Tibial nerve (tissue), 4 donors: ENCODE measurements around the gene LNX2. TPM values are rescaled to one million over a fixed set of nuclear protein-coding genes. Genes with fewer than 3 reads are reported as not detected.
A peak's percentile ranks its signal among the peaks of the same experiment; 100 is the strongest.

Source experiments
- DNase-seq, 2 donors: peaks; one replicate each; pipeline ENCODE4 v3.0.0-alpha.2; 2019; ENCODE audit warnings: low spot score in 2 of 2
- H3K27ac ChIP-seq, 4 donors: fragments of 200-600 bp; sonication (generic) in 3 of 4; one replicate each; pipeline ENCODE4 v1.5.1; 2017 to 2019; ENCODE audit warnings: mild to moderate bottlenecking in 1 of 4
- H3K27me3 ChIP-seq, 2 donors: fragments of 200-600 bp; sonication (generic) in 1 of 2; one replicate each; pipeline versions ENCODE4 v1.5.1 to v1.6.0; 2017 to 2019
- H3K36me3 ChIP-seq, 3 donors: fragments of 200-600 bp; sonication (generic); one replicate each; pipeline ENCODE4 v1.5.1; 2018 to 2019
- H3K4me1 ChIP-seq, 4 donors: fragments of 200-600 bp; sonication (generic) in 3 of 4; one replicate each; pipeline ENCODE4 v1.5.1; 2017 to 2019
- H3K4me3 ChIP-seq, 4 donors: fragments of 200-600 bp; sonication (generic) in 3 of 4; one replicate each; pipeline ENCODE4 v1.5.1; 2017 to 2019; ENCODE audit warnings: mild to moderate bottlenecking in 1 of 4, moderate library complexity in 1 of 4
- H3K9me3 ChIP-seq, 4 donors: fragments of 200-600 bp; sonication (generic) in 3 of 4; one replicate each; pipeline ENCODE4 v1.5.1; 2017 to 2019
- EP300 ChIP-seq, 2 donors: sonication (generic); formaldehyde crosslinking; IDR thresholded peaks; one replicate each; pipeline ENCODE4 v1.6.1; 2017; ENCODE audit warnings: antibody characterized with exemption in 2 of 2, mild to moderate bottlenecking in 1 of 2
- POLR2A ChIP-seq, 2 donors: fragments of 450-650 bp; IDR thresholded peaks; one replicate each; pipeline ENCODE4 v1.6.1; 2017; ENCODE audit warnings: antibody characterized with exemption in 2 of 2, mild to moderate bottlenecking in 2 of 2, moderate library complexity in 2 of 2
- WGBS, 2 donors: methylation state at CpG; one replicate each; pipeline ENCODE4 v1.1.5; 2018; 5-methylcytosine and 5-hydroxymethylcytosine counted together
- total RNA-seq, 4 donors: library from RNA; depleted of rRNA; stranded (reverse); fragments of >200 nt; gene quantifications; one replicate each; pipeline ENCODE4 v1.1.0, GENCODE V29; 2016
- TF ChIP-seq, protein P1 (sequence below), 5 experiments: fragments of 200-600 bp in 3 of 5; fragments of 450-650 bp in 2 of 5; sonication (generic) in 3 of 5; IDR thresholded peaks; one replicate each; pipeline ENCODE4 v1.5.1; 2016 to 2019; ENCODE audit warnings: antibody characterized with exemption in 5 of 5, mild to moderate bottlenecking in 3 of 5, moderate library complexity in 2 of 5

The LNX2 gene
- total RNA-seq, 4 donors from 2014 or later = 4.6 to 7.3 (median 6.7) TPM

GRCh38 chr13:27622881-27623280 is 2.6 kb upstream of the LNX2 start:
- H3K4me1 ChIP-seq = peaks cover 0 to 43% (median 17%) of the 10 kb centered on the region in 4 donors
- H3K27ac ChIP-seq = no peak overlapping the region
- peaks cover 0 to 9% (median 0%) of the 10 kb centered on the region in 3 donors for H3K36me3 ChIP-seq
- no peak for DNase-seq
- H3K4me3 ChIP-seq = peak overlapping the region in 1 of 4 donors; percentile 92
- H3K9me3 ChIP-seq = no peaks in the 10 kb centered on the region
- WGBS, 2 donors = 75 to 79% methylated on average over 7 of the region's 7 CpGs
- no peaks in the 10 kb centered on the region for H3K27me3 ChIP-seq
- TF ChIP-seq, protein P1, sequence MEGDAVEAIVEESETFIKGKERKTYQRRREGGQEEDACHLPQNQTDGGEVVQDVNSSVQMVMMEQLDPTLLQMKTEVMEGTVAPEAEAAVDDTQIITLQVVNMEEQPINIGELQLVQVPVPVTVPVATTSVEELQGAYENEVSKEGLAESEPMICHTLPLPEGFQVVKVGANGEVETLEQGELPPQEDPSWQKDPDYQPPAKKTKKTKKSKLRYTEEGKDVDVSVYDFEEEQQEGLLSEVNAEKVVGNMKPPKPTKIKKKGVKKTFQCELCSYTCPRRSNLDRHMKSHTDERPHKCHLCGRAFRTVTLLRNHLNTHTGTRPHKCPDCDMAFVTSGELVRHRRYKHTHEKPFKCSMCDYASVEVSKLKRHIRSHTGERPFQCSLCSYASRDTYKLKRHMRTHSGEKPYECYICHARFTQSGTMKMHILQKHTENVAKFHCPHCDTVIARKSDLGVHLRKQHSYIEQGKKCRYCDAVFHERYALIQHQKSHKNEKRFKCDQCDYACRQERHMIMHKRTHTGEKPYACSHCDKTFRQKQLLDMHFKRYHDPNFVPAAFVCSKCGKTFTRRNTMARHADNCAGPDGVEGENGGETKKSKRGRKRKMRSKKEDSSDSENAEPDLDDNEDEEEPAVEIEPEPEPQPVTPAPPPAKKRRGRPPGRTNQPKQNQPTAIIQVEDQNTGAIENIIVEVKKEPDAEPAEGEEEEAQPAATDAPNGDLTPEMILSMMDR (IDR thresholded peaks at IDR 0.05) = no peak
- TF ChIP-seq EP300 (IDR thresholded peaks at IDR 0.05) (no peak), POLR2A (IDR thresholded peaks at IDR 0.05) (no peak)

DNA sequence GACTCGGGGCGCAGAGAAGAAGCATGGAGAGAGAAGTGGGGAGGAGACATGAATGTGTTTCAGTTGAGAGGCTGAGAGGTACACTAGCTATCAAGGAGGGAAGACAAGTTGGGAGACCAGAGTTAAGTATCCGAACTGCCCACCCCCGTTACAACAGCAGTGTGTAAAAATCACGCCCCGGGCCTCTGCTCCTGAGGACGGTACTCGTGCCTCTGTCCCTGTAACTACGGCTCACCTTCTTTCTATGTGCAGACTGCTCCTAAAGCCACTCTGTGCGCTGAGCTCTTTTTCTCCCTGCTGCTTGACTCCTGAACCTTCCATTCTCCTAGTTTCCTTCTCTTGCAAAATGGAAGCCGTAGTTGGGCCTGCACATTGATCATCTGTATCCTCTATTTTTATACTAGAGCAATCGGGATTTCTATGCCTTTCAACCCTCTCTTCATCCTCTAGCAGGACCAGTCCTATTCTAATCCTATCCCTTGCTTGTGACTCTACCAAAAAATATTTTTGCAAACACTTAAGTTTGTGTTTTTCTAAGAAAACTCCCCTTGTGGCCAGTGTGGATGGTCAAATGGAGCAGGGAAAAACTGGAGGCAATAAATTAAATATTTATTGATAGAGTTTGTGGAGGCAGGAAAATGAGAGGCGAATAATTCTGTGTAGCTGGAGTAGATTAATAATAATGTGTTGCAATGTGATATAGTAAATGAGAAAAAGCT is 1.9 kb upstream of the LNX2 start:
- Histone ChIP-seq H3K36me3 (peaks cover 0 to 9% (median 0%) of the 10 kb centered on the region in 3 donors), H3K9me3 (no peaks in the 10 kb centered on the region), H3K4me1 (peaks cover 0 to 47% (median 17%) of the 10 kb centered on the region in 4 donors), H3K4me3 (peak overlapping the region; percentile 69 to 92 (median 92)), H3K27me3 (no peaks in the 10 kb centered on the region), H3K27ac (peak overlapping the region; percentile 91 to 96 (median 94))
- peak in 1 of 2 donors; percentile 5 for DNase-seq
- peak in 1 of 2 donors; percentile 2 for TF ChIP-seq EP300 (IDR thresholded peaks at IDR 0.05)
- TF ChIP-seq, protein P1 (IDR thresholded peaks at IDR 0.05) = no peak
- 8 to 10% methylated on average over 13 of the region's 13 CpGs for WGBS, 2 donors

DNA sequence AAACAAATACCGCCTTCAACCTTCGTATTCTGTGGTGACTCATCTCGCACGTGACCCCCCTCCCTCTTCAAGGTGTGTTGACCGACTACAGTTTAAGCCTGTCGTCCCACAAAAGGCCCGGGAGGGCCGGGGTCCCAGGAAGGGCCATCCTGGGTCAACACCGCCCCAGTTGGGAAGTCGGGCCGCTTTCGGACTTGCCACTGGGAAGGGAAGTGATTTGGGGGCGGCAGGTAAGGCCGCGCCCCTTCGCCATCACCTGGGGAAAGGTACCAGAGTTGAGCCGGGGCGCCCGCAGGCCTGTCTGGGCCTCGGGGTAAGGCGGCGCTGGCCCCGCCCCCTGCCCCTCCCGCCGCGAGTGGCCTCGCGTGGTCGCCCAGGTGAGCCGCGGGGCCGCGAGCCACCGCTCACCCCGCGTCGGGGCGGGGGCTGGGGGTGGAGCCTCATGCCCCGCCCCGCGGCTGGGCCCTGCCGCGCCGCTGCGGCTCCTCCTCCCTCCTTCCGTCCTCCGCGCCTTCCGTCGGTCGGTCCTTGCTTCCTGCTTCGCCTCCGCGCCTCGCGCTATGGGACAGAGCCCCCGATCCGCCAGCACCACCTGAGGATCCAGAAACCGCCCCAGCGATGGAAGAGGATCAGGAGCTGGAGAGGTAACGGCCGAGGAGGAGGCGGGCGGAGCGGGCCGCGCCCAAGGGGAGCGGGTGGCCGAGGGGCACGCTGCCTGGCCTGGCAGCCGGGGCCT is 1.2 kb upstream of the LNX2 start, which contains the start of gene POLR1D:
Gene POLR1D (plus strand): TSS at position 527 of the 736 bp plus-strand sequence. CDS start 92 bp downstream, at position 619.
- peaks cover 0 to 9% (median 0%) of the 10 kb centered on the region in 3 donors for H3K36me3 ChIP-seq
- DNase-seq = peak; percentile 43 to 59
- H3K4me1 ChIP-seq = peaks cover 0 to 47% (median 17%) of the 10 kb centered on the region in 4 donors
- 1% methylated on average over 28 to 41 of the region's 71 CpGs for WGBS, 2 donors
- peak within 1 kb of the TSS; percentile 91 to 96 (median 94) for H3K27ac ChIP-seq
- H3K4me3 ChIP-seq = peak within 1 kb of the TSS; percentile 69 to 92 (median 92)
- no peaks in the 10 kb centered on the region for H3K9me3 ChIP-seq
- TF ChIP-seq EP300 (IDR thresholded peaks at IDR 0.05) (peak in 1 of 2 donors; percentile 91), POLR2A (IDR thresholded peaks at IDR 0.05) (peak; percentile 50 to 76)
- TF ChIP-seq, protein P1 (IDR thresholded peaks at IDR 0.05) = no peak
- no peaks in the 10 kb centered on the region for H3K27me3 ChIP-seq

DNA sequence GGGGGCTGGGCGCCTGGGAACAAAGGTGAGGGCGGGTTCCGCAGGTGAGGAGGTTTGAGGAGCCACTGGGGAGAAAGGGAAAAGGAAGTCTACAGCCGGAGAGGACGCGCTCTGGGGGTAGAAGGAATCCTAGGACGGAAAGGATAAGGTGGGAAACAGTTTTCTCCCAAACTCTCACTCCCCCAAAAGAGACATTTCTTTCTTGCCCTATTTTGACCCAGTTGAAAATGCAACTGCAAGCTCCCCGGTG is 712 bp upstream of the LNX2 start:
- no peaks in the 10 kb centered on the region for H3K9me3 ChIP-seq
- H3K4me3 ChIP-seq = peak overlapping the region; percentile 69 to 92 (median 92)
- peak overlapping the region; percentile 91 to 96 (median 94) for H3K27ac ChIP-seq
- no peak for DNase-seq
- peaks cover 0 to 47% (median 17%) of the 10 kb centered on the region in 4 donors for H3K4me1 ChIP-seq
- 0% methylated on average over 8 of the region's 8 CpGs for WGBS, 2 donors
- peaks cover 0 to 9% (median 0%) of the 10 kb centered on the region in 3 donors for H3K36me3 ChIP-seq
- TF ChIP-seq EP300 (IDR thresholded peaks at IDR 0.05) = no peak
- TF ChIP-seq, protein P1 (IDR thresholded peaks at IDR 0.05) = no peak
- TF ChIP-seq POLR2A (IDR thresholded peaks at IDR 0.05) = no peak
- H3K27me3 ChIP-seq = no peaks in the 10 kb centered on the region
